ENCODE data around the gene CLIP2. TPM values are rescaled to one million over a fixed set of nuclear protein-coding genes. Genes with fewer than 3 reads are reported as not detected.

The CLIP2 gene
- total and polyA plus RNA-seq, 8 donors: 20.6 to 32.8 (median 25.6) TPM

GRCh38 chr7:74291535-74291934, 2.3 kb downstream of the CLIP2 start:
- no peak overlapping the region for H3K27ac ChIP-seq
- H3K27me3 ChIP-seq: peaks cover 5 to 29% of the 10 kb centered on the region in 2 donors
- DNase-seq (no peak), ATAC-seq (no peak)
- no peak overlapping the region for H3K4me3 ChIP-seq
- intact Hi-C loops (cut with DNase I): no loop called here
- H3K4me1 ChIP-seq: peaks cover 11 to 34% of the 10 kb centered on the region in 2 donors
- H3K9me3 ChIP-seq: no peaks in the 10 kb centered on the region
- TF ChIP-seq CTCF (IDR thresholded peaks at IDR 0.05): no peak
- H3K36me3 ChIP-seq: no peaks in the 10 kb centered on the region

GRCh38 chr7:74292757-74293576, 3.8 kb downstream of the CLIP2 start:
- H3K4me3 ChIP-seq: no peak overlapping the region
- peaks cover 5 to 24% of the 10 kb centered on the region in 2 donors for H3K27me3 ChIP-seq
- H3K36me3 ChIP-seq: no peaks in the 10 kb centered on the region
- no peak overlapping the region for H3K27ac ChIP-seq
- no peak for TF ChIP-seq CTCF (IDR thresholded peaks at IDR 0.05)
- no peak for DNase-seq
- no peak for ATAC-seq
- intact Hi-C loops (cut with DNase I): no loop called here
- no peaks in the 10 kb centered on the region for H3K9me3 ChIP-seq
- H3K4me1 ChIP-seq: peaks cover 11 to 34% of the 10 kb centered on the region in 2 donors

- Histone ChIP-seq H3K4me3 (no peak overlapping the region), H3K9me3 (no peaks in the 10 kb centered on the region), H3K27me3 (peaks cover 5 to 20% of the 10 kb centered on the region in 2 donors), H3K27ac (no peak overlapping the region), H3K4me1 (peaks cover 8 to 31% of the 10 kb centered on the region in 2 donors), H3K36me3 (no peaks in the 10 kb centered on the region)
- intact Hi-C loops (cut with DNase I): no loop called here
- DNase-seq (no peak), ATAC-seq (no peak)
- TF ChIP-seq CTCF (IDR thresholded peaks at IDR 0.05): no peak
Measured at GRCh38 chr7:74293577-74293908, 4.3 kb downstream of the CLIP2 start.

- H3K36me3 ChIP-seq: no peaks in the 10 kb centered on the region
- H3K4me3 ChIP-seq: no peak overlapping the region
- H3K27ac ChIP-seq: peak overlapping the region in 1 of 2 donors; percentile 53
- TF ChIP-seq CTCF (IDR thresholded peaks at IDR 0.05): no peak
- DNase-seq (no peak), ATAC-seq (no peak)
- intact Hi-C loops (cut with DNase I): no loop called here
- H3K4me1 ChIP-seq: peaks cover 3 to 29% of the 10 kb centered on the region in 2 donors
- H3K27me3 ChIP-seq: peaks cover 5 to 17% of the 10 kb centered on the region in 2 donors
- no peaks in the 10 kb centered on the region for H3K9me3 ChIP-seq
Measured at GRCh38 chr7:74294191-74294998, 5.2 kb downstream of the CLIP2 start.

Measured in left lung (tissue), 10 donors.